A673 (cell line): ENCODE results near the gene KNCN.

Source experiments
- EZH2 ChIP-seq: fragments of 200-600 bp; sonication (generic); IDR thresholded peaks from 2 replicates; pipeline ENCODE4 v1.6.1; 2017; ENCODE audit warnings: borderline replicate concordance, low read depth, mild to moderate bottlenecking, mixed read lengths, antibody characterized with exemption, low read length; ENCODE audit not compliant: poor library complexity, severe bottlenecking
- TF ChIP-seq, protein P1 (sequence below): fragments of 300-800, 200-600 bp; sonication (generic); conservative IDR thresholded peaks from 2 replicates; pipeline ENCODE4 v1.5.1; 2017; ENCODE audit warnings: low read depth, mild to moderate bottlenecking, antibody characterized with exemption, low read length, moderate library complexity, mixed read lengths

DNA sequence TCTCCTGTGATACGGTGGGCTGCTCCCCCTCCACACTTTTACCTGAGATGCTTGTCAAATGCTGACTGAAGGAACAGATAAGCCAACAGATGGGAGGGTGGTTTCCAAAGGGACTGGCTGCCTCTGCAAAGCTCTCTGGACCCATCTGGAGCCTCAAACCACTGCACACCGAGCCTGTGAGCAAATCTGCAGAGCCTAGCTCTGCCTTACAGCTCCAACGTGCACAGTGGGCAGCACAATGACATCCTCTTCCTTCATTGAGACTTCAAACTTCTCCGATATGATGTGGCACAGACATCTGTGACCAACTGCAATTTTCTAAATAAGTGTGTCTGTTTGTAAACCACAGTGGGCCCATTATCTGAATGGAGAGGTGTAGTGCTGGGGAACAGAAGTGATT lies 26.2 kb upstream of the KNCN start:
- TF ChIP-seq, protein P1, sequence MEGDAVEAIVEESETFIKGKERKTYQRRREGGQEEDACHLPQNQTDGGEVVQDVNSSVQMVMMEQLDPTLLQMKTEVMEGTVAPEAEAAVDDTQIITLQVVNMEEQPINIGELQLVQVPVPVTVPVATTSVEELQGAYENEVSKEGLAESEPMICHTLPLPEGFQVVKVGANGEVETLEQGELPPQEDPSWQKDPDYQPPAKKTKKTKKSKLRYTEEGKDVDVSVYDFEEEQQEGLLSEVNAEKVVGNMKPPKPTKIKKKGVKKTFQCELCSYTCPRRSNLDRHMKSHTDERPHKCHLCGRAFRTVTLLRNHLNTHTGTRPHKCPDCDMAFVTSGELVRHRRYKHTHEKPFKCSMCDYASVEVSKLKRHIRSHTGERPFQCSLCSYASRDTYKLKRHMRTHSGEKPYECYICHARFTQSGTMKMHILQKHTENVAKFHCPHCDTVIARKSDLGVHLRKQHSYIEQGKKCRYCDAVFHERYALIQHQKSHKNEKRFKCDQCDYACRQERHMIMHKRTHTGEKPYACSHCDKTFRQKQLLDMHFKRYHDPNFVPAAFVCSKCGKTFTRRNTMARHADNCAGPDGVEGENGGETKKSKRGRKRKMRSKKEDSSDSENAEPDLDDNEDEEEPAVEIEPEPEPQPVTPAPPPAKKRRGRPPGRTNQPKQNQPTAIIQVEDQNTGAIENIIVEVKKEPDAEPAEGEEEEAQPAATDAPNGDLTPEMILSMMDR = no peak
- no peak for TF ChIP-seq EZH2
